GM21723 (cell line): ENCODE measurements around the gene MAPRE3.

Experiments
- ATAC-seq: cut with Tn5 transposase; IDR thresholded peaks from one replicate; pipeline ENCODE4 v1.9.1; 2021; ENCODE audit warnings: mild to moderate bottlenecking, moderate library complexity; ENCODE audit not compliant: unreplicated experiment

Gene MAPRE3

GRCh38 chr2:26948800-26949199 is 21.6 kb upstream of the MAPRE3 start:
- no peak for ATAC-seq

GRCh38 chr2:26950246-26950645 is 20.2 kb upstream of the MAPRE3 start:
- no peak for ATAC-seq

GRCh38 chr2:26951236-26951635 is 19.2 kb upstream of the MAPRE3 start:
- no peak for ATAC-seq

- no peak for ATAC-seq
These were observed 18.1 kb upstream of the MAPRE3 start for GRCh38 chr2:26952374-26952773.

- no peak for ATAC-seq
These were observed 16.3 kb upstream of the MAPRE3 start for GRCh38 chr2:26954135-26954534.

- ATAC-seq: no peak
These were observed 13.4 kb upstream of the MAPRE3 start for GRCh38 chr2:26957041-26957440.

GRCh38 chr2:26957534-26957933 is 12.9 kb upstream of the MAPRE3 start:
- no peak for ATAC-seq

GRCh38 chr2:26959331-26959730 is 11.1 kb upstream of the MAPRE3 start:
- ATAC-seq: no peak

- ATAC-seq: no peak
These were observed 5.8 kb upstream of the MAPRE3 start for GRCh38 chr2:26964446-26965130.

- ATAC-seq: no peak
These were observed 2.4 kb upstream of the MAPRE3 start for GRCh38 chr2:26968001-26968400.

- ATAC-seq: no peak
These were observed 1.2 kb upstream of the MAPRE3 start for GRCh38 chr2:26969077-26969844.

- no peak for ATAC-seq
These were observed 641 bp downstream of the MAPRE3 start for GRCh38 chr2:26970928-26971627.

- no peak for ATAC-seq
These were observed 1.7 kb downstream of the MAPRE3 start for GRCh38 chr2:26971911-26972786.

GRCh38 chr2:26974352-26974751 is 3.9 kb downstream of the MAPRE3 start:
- no peak for ATAC-seq

GRCh38 chr2:26975102-26975501 is 4.7 kb downstream of the MAPRE3 start:
- no peak for ATAC-seq

- ATAC-seq: no peak
These were observed 5.2 kb downstream of the MAPRE3 start for GRCh38 chr2:26975656-26976055.

GRCh38 chr2:26976237-26976636 is 5.8 kb downstream of the MAPRE3 start:
- no peak for ATAC-seq

GRCh38 chr2:26977012-26977411 is 6.6 kb downstream of the MAPRE3 start:
- no peak for ATAC-seq

- ATAC-seq: no peak
These were observed 7.7 kb downstream of the MAPRE3 start for GRCh38 chr2:26978061-26978596.

- no peak for ATAC-seq
These were observed 9.3 kb downstream of the MAPRE3 start for GRCh38 chr2:26979741-26980140.

GRCh38 chr2:26980971-26981370 is 10.5 kb downstream of the MAPRE3 start:
- no peak for ATAC-seq
